Measurements from ENCODE around the gene SLC6A19.
"Not testable (repeated sequence)": the region's sequence is repeated elsewhere in the genome, so short reads cannot be mapped to it uniquely, and the experiment has no call there.

Gene SLC6A19

DNA sequence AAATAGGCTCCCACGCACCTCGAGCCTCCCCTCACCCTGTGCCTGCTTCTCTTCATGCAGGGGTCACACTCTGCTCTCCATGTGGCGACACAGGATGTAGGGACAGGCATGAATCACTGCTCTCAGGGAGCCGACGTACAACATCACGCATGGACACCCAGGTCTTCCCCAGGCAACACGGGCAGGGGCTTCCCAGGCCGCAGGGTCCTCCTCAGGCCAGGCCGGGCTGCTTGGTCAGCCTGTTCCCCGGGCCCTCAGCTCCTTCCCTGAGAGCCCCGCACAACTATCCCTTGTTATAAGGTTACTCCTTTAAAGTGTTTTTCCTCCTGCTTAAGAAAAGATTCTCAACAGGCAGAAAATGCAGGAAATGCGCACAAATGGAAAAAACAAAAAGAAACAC is 24.8 kb downstream of the SLC6A19 start:
- no peak for DNase-seq

- no peak for DNase-seq
Observed at GRCh38 chr5:1226839-1227581, 25.6 kb downstream of the SLC6A19 start.

- peak; percentile 84 for DNase-seq
Observed at GRCh38 chr5:1227667-1228066, 26.3 kb downstream of the SLC6A19 start.

- peak; percentile 57 for DNase-seq
Observed at GRCh38 chr5:1228120-1228519, 26.7 kb downstream of the SLC6A19 start.

- DNase-seq = not testable (repeated sequence)
Observed at GRCh38 chr5:1229023-1229422, 27.6 kb downstream of the SLC6A19 start.

DNA sequence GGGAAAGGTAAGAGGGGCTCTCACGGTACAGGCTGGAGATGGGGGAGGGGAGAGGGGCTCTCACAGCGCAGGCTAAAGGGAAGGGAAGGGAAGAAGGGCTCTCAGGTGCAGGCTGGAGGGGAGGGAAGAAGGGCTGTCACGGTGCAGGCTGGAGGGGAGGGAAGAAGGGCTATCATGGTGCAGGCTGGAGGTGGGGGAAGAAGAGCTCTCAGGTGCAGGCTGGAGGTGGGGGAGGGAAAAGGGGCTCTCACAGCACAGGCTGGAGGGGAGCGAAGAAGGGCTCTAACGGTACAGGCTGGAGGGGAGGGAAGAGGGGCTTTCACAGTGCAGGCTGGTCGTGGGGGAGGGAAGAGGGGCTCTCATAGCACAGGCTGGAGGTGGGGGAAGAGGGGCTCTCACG is 28.4 kb downstream of the SLC6A19 start:
- no peak for DNase-seq

GRCh38 chr5:1230551-1230950 is 29.2 kb downstream of the SLC6A19 start:
- no peak for DNase-seq

DNA sequence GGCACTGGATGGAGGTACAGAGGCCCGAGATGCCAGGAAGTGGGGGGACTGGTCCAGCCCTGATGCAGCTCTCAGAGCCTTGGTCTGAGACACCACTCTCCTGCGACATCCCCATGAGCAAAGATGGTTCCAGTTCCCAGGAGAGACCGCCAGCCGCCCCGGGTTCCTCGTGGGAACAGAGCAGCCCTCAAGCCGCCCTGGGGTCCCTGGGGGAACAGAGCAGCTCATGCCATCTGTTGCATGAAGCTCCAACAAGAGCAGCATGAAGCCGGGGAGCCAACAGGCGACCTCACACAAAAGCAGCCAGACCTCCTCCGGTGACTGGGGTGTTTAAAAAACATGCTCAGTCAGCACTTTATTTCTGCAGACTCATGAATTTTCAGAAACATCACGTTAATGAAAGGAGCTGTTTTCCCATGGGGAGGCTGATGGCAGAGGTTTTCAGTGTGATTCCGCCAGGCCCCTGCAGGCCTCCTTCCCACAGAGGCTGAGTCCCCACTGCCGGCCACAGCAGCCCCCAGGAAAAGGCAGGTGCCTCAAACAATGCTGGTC is 30.0 kb downstream of the SLC6A19 start:
- DNase-seq = no peak

- DNase-seq = no peak
Observed at GRCh38 chr5:1232780-1233179, 31.4 kb downstream of the SLC6A19 start.

- DNase-seq = no peak
Observed at GRCh38 chr5:1235379-1235778, 34.0 kb downstream of the SLC6A19 start.

DNA sequence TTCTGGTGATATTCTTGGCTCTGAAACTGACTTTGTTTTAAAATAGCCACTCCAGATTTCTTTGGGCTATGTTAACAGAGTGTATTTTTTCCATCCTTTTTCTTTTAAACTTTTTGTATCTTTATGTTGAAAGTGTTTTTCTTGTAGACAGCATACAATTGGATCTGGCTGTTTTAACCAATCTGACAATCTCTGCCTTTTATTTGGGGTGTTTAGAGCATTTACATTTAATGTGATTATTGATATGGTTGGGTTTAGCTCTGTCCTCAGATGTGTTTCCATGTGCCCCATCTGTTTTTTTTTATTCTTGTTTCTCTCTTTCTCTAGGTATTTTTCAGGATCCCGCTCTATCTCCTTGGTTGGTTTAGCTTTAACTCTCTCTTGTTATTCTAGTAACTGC is 34.4 kb downstream of the SLC6A19 start:
- DNase-seq = no peak

DNA sequence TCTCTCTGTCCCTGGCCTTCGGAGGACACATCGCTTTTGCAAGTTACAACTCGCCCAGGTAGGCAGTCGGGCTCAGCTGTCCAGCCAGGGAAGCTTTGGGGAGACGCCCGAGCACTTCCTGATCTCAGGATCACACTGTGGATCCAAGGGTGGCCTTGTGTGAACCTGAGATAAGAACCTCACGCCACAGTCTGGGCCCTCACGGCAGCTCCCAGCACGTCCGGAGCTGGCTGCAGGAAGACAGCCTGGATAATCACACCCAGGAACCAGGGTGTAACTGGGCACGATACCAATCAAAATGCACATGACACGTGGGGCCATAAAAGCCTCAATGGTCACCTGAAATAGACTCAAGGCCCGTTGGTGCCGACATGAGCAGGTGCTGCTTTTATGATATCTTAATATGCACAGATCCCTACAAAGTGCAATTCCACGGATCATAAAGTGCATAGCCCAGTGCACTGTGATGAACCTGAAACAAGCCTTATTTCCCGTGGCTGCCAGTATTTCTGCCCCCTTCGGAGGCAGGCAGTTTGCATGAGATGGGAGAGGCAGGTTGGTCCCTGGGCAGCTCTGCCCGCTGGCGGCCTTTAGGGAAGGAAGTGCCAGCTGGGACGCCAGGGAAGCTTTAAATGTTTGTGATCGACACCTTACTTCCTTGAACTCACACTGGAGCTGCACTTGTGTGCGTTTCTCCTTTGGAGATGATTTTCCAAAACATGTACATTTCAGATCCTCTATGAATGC is 38.3 kb downstream of the SLC6A19 start:
- DNase-seq = peak; percentile 41

- no peak for DNase-seq
Observed at GRCh38 chr5:1240496-1241260, 39.3 kb downstream of the SLC6A19 start.

- DNase-seq = no peak
Observed at GRCh38 chr5:1241509-1242080, 40.2 kb downstream of the SLC6A19 start.

GRCh38 chr5:1242733-1243486 is 41.5 kb downstream of the SLC6A19 start:
- no peak for DNase-seq

- no peak for DNase-seq
Observed at GRCh38 chr5:1243487-1244130, 42.2 kb downstream of the SLC6A19 start.

GRCh38 chr5:1244255-1244654 is 42.9 kb downstream of the SLC6A19 start:
- DNase-seq = no peak

- DNase-seq = no peak
Observed at GRCh38 chr5:1244976-1245375, 43.6 kb downstream of the SLC6A19 start.

- no peak for DNase-seq
Observed at GRCh38 chr5:1245905-1246576, 44.6 kb downstream of the SLC6A19 start.

GRCh38 chr5:1246711-1247431 is 45.5 kb downstream of the SLC6A19 start:
- DNase-seq = peak; percentile 39

Measured in DMS79 treated with DMSO at 0.1 percent for 48 hours (cell line).